ENCODE data around the gene GPX8.

GPX8 gene

GRCh38 chr5:55180016-55180415 is 20.0 kb downstream of the GPX8 start:
- no peak for TF ChIP-seq CTCF (IDR thresholded peaks at IDR 0.05; ENCODE audit: low read depth, low read length, missing control alignments)
- no peak overlapping the region for H3K4me3 ChIP-seq (replicated peaks; ENCODE audit: low read depth, low read length)
- no peak for DNase-seq (ENCODE audit: extremely low read depth, low read depth)

- DNase-seq (ENCODE audit: extremely low read depth, low read depth), result no peak
- H3K4me3 ChIP-seq (replicated peaks; ENCODE audit: low read depth, low read length), result no peak overlapping the region
- TF ChIP-seq CTCF (IDR thresholded peaks at IDR 0.05; ENCODE audit: low read depth, low read length, missing control alignments), result no peak
Observed at GRCh38 chr5:55187370-55187769, 27.4 kb downstream of the GPX8 start.

- H3K4me3 ChIP-seq (replicated peaks; ENCODE audit: low read depth, low read length), result no peak overlapping the region
- DNase-seq (ENCODE audit: extremely low read depth, low read depth), result no peak
- TF ChIP-seq CTCF (IDR thresholded peaks at IDR 0.05; ENCODE audit: low read depth, low read length, missing control alignments), result no peak
Observed at GRCh38 chr5:55188656-55189540, 28.9 kb downstream of the GPX8 start.

- no peak for TF ChIP-seq CTCF (IDR thresholded peaks at IDR 0.05; ENCODE audit: low read depth, low read length, missing control alignments)
- H3K4me3 ChIP-seq (replicated peaks; ENCODE audit: low read depth, low read length), result no peak overlapping the region
- no peak for DNase-seq (ENCODE audit: extremely low read depth, low read depth)
Observed at GRCh38 chr5:55191165-55191564, 31.2 kb downstream of the GPX8 start.

GRCh38 chr5:55205001-55205400 is 45.0 kb downstream of the GPX8 start:
- no peak overlapping the region for H3K4me3 ChIP-seq (replicated peaks; ENCODE audit: low read depth, low read length)
- DNase-seq (ENCODE audit: extremely low read depth, low read depth), result no peak
- no peak for TF ChIP-seq CTCF (IDR thresholded peaks at IDR 0.05; ENCODE audit: low read depth, low read length, missing control alignments)

GRCh38 chr5:55211184-55211874 is 51.4 kb downstream of the GPX8 start:
- TF ChIP-seq CTCF (IDR thresholded peaks at IDR 0.05; ENCODE audit: low read depth, low read length, missing control alignments), result no peak
- no peak for DNase-seq (ENCODE audit: extremely low read depth, low read depth)
- H3K4me3 ChIP-seq (replicated peaks; ENCODE audit: low read depth, low read length), result no peak overlapping the region

All from HFF-Myc (cell line).